ENCODE measurements around the gene SNRPA1. TPM values are rescaled to one million over a fixed set of nuclear protein-coding genes. Genes with fewer than 3 reads are reported as not detected.

Gene SNRPA1
- total RNA-seq, 1 donor from 2014 or later, result 79.5 TPM

- Histone ChIP-seq H4K20me1 (ENCODE audit: insufficient read depth, low read length) (no peaks in the 10 kb centered on the region), H3K4me1 (ENCODE audit: insufficient read depth, low read length) (no peaks in the 10 kb centered on the region), H3K9me3 (ENCODE audit: insufficient read depth, low read depth, low read length) (no peaks in the 10 kb centered on the region), H3K36me3 (ENCODE audit: insufficient read depth, low read length) (no peaks in the 10 kb centered on the region), H3K4me2 (ENCODE audit: low read length) (no peak overlapping the region), H3K9ac (ENCODE audit: low read length) (no peak overlapping the region), H3K4me3 (ENCODE audit: insufficient read depth, low read depth, low read length) (no peak overlapping the region), H2AFZ (ENCODE audit: low read depth, low read length) (no peak overlapping the region), H3K27ac (ENCODE audit: low read depth, low read length) (no peak overlapping the region), H3K79me2 (ENCODE audit: insufficient read depth, low read length) (no peaks in the 10 kb centered on the region), H3K27me3 (ENCODE audit: insufficient read depth, low read length) (no peaks in the 10 kb centered on the region)
- Mint-ChIP-seq H3K4me1 (ENCODE audit: low read depth, unreplicated experiment) (no peaks in the 10 kb centered on the region), H3K9me3 (ENCODE audit: unreplicated experiment) (no peaks in the 10 kb centered on the region), H3K27me3 (ENCODE audit: low read depth, unreplicated experiment) (peaks cover 22% of the 10 kb centered on the region), H3K4me3 (ENCODE audit: unreplicated experiment) (no peak overlapping the region), H3K36me3 (ENCODE audit: low read depth, unreplicated experiment) (no peaks in the 10 kb centered on the region), H3K27ac (ENCODE audit: unreplicated experiment) (no peak overlapping the region)
- TF ChIP-seq EZH2 (IDR thresholded peaks at IDR 0.05; ENCODE audit: insufficient read depth, low read length) (no peak), CTCF (IDR thresholded peaks at IDR 0.05; ENCODE audit: insufficient read depth, low read depth, low read length) (no peak)
- FAIRE-seq, result no peak
- no peak for DNase-seq (ENCODE audit: low read depth)
Observed at GRCh38 chr15:101307897-101308603, 13.0 kb upstream of the SNRPA1 start.

- DNase-seq (ENCODE audit: low read depth) (no peak), FAIRE-seq (no peak)
Observed at GRCh38 chr15:101307048-101307896, 12.2 kb upstream of the SNRPA1 start.

More at GRCh38 chr15:101307048-101307896, 12.2 kb upstream of the SNRPA1 start:
- Histone ChIP-seq H3K9ac (ENCODE audit: low read length) (no peak overlapping the region), H3K36me3 (ENCODE audit: insufficient read depth, low read length) (no peaks in the 10 kb centered on the region), H3K4me2 (ENCODE audit: low read length) (no peak overlapping the region), H2AFZ (ENCODE audit: low read depth, low read length) (no peak overlapping the region), H3K4me3 (ENCODE audit: insufficient read depth, low read depth, low read length) (no peak overlapping the region), H3K4me1 (ENCODE audit: insufficient read depth, low read length) (no peaks in the 10 kb centered on the region), H3K27me3 (ENCODE audit: insufficient read depth, low read length) (no peaks in the 10 kb centered on the region), H4K20me1 (ENCODE audit: insufficient read depth, low read length) (no peaks in the 10 kb centered on the region), H3K27ac (ENCODE audit: low read depth, low read length) (no peak overlapping the region), H3K9me3 (ENCODE audit: insufficient read depth, low read depth, low read length) (no peaks in the 10 kb centered on the region), H3K79me2 (ENCODE audit: insufficient read depth, low read length) (no peaks in the 10 kb centered on the region)
- Mint-ChIP-seq H3K27me3 (ENCODE audit: low read depth, unreplicated experiment) (peaks cover 20% of the 10 kb centered on the region), H3K9me3 (ENCODE audit: unreplicated experiment) (no peaks in the 10 kb centered on the region), H3K36me3 (ENCODE audit: low read depth, unreplicated experiment) (no peaks in the 10 kb centered on the region), H3K4me1 (ENCODE audit: low read depth, unreplicated experiment) (no peaks in the 10 kb centered on the region), H3K27ac (ENCODE audit: unreplicated experiment) (no peak overlapping the region), H3K4me3 (ENCODE audit: unreplicated experiment) (no peak overlapping the region)
- no peak for TF ChIP-seq EZH2 (IDR thresholded peaks at IDR 0.05; ENCODE audit: insufficient read depth, low read length)
- no peak for TF ChIP-seq CTCF (IDR thresholded peaks at IDR 0.05; ENCODE audit: insufficient read depth, low read depth, low read length)

All from astrocyte (in vitro differentiated cells and primary cell).